ENCODE results near the gene CPEB3.

DNA sequence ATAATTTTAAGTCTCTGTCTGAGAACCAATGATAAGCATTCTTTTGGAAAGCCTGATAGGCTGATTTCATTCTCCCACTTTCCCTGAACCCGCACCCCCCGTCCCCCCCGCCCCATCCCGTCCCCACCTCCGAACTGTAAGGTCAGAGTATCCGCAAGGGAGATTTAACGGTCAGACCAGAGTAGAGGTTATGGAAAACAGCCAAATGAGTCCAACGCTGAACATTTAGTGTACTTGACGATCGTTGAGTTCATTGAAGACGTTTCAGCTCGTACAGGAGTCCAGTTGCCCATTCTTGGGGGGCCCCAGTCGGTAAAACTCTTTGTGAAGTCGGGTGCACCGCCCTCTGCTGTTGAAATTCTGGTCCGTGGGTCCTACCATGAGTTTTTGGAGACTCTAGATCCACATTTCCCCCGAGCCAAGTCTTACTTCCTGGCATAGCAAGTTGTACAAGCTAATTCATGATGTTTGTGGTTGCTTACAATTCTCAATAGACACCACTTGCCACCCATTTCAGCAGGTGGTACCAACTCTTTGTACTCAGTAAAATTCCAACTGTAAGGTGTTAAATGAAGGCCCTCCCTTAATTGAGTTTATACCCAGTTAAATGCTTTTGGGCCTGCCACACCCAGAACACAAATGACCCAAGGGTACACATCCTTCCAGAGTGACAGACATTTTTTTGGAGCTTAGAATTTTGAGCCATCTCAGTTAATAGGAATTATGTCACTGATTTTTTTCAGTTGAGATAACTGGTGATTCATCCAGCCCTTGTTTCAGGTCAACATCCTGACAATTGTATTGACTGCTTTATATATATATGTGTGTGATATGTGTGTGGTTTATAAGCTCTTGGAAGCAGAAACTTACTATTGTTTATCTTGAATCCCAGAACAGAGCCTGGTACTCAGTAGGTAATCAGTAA is 1.3 kb upstream of the CPEB3 start:
- TF ChIP-seq, protein P1, sequence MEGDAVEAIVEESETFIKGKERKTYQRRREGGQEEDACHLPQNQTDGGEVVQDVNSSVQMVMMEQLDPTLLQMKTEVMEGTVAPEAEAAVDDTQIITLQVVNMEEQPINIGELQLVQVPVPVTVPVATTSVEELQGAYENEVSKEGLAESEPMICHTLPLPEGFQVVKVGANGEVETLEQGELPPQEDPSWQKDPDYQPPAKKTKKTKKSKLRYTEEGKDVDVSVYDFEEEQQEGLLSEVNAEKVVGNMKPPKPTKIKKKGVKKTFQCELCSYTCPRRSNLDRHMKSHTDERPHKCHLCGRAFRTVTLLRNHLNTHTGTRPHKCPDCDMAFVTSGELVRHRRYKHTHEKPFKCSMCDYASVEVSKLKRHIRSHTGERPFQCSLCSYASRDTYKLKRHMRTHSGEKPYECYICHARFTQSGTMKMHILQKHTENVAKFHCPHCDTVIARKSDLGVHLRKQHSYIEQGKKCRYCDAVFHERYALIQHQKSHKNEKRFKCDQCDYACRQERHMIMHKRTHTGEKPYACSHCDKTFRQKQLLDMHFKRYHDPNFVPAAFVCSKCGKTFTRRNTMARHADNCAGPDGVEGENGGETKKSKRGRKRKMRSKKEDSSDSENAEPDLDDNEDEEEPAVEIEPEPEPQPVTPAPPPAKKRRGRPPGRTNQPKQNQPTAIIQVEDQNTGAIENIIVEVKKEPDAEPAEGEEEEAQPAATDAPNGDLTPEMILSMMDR (IDR thresholded peaks at IDR 0.05), result peak; percentile 32 to 60 (median 52)
- TF ChIP-seq POLR2A (IDR thresholded peaks at IDR 0.05) (no peak), POLR2AphosphoS5 (IDR thresholded peaks at IDR 0.05) (no peak)

Measured in prostate gland (tissue), 2 donors.